PC-3 (cell line): ENCODE results near the gene SYT1.

Source experiments
- CTCF ChIP-seq: fragments of 300-600 bp; sonication (generic); conservative IDR thresholded peaks from 2 replicates; pipeline ENCODE4 v1.5.1; 2017; ENCODE audit warnings: antibody characterized with exemption, low read depth, mild to moderate bottlenecking, low read length
- EZH2phosphoT487 ChIP-seq: fragments of 300-600 bp; sonication (generic); IDR thresholded peaks from 2 replicates; pipeline ENCODE4 v1.6.1; 2018; ENCODE audit warnings: mild to moderate bottlenecking, antibody characterized with exemption, low read length, borderline replicate concordance

GRCh38 chr12:79098530-79098929, 234.0 kb downstream of the SYT1 start:
- no peak for TF ChIP-seq CTCF
- no peak for TF ChIP-seq EZH2phosphoT487
